DMS79 (cell line): ENCODE measurements around the gene PYGM.

ENCODE experiments used
- DNase-seq: peaks from one replicate; lab custom pipeline; 2025; lab: John Stamatoyannopoulos, UW

The PYGM gene

DNA sequence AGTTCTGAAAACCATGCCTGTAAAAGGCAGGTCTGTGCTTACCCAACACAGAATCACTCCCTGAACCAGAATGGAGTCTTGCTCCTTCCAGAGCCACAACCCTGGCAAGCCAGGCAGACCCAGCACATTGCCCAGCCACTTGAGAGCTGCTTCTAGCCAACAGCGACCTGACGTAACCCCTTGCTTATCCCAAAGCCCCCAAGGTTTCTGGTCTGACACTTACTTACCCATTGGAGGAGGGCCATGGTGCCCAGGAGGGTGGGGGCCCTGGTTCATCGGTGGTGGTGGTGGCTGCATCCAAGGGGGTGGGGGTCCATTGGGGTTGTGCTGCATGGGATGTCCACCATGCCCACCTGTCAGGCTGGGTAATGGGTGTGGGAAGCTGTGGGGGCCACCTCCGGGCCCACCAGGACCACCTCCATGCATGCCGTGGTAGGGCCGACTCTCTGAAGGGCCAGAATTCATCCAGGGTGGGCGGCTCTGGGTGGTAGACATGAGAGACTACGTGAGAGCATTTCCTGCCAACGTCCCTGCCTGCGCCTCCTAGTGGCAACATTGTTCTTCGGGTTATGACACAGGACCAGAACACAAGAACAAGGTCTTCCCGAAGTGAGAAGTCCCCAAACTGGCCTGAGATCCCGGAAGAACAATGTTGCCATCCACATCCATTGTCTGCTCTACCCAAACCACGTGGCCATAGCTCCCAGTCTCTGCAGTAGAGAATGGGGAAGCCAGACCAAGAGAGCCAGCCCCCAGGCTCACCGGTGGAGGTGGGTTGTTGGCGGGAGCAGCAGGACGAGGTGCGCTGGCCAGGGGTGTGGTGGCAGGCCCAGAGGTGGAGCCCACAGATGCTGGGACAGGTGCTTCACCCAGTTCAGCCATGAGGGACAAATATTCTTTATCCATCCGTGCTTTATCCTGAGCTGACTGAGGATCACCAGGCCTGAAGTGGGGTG, 7.8 kb upstream of the PYGM start:
- no peak for DNase-seq

DNA sequence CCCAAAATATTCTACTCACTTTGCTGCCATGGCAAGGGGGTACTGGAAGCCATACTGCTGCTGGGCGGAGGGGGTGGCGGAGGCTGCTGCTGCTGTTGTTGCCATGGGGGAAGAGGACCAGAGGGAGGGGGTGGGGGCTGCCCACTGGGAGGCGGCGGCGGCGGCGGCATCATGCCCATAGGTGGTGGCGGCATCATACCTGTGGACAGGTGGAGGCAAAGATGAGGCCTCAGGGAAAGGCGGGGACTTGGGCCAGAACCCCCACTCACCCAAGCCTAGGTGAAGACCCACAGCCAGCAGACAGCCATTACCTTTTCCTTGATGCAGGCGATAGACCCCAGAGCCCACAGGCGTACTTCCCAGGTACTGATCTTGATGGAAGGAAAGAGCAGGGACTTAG, 7.1 kb upstream of the PYGM start:
- DNase-seq: no peak

DNA sequence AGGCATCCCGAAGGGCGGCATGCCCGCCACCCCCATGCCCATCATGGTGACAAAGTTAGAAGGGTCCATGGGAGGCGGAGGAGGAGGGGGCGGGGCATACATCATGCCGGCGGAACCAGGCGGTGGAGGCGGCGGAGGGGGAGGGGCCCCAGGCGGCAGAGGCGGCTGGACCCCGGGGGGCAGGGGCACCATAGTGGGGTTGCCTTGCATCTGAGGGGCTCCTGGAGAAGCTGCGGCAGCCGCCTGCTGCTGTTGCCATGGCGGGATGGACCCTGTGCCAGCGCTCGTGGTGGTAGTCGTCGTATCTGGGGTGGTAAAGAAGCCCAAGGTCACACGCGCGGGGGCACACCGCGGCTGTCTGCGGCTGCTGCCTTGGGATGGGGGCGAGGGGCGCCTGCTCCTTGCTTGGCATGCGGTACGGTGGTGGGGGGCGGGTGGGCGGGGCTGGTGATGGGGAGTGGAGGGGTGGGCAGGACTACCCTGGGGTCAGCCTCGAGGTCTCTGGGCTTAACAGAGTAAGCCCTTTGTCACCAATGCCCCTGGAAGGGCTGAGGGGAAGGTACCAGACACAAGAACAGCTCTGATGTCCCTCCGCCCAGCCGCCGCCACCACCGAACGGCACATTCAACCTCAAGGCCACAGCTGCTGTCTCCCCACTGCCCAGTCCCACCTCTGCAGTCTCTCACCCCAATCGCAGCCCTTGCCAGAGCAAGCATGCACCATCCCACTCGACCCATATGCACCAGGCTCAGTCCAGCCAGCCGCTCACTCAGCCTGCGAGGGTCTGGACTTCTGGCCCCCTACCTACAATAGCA, 6.3 kb upstream of the PYGM start:
- DNase-seq: no peak

DNA sequence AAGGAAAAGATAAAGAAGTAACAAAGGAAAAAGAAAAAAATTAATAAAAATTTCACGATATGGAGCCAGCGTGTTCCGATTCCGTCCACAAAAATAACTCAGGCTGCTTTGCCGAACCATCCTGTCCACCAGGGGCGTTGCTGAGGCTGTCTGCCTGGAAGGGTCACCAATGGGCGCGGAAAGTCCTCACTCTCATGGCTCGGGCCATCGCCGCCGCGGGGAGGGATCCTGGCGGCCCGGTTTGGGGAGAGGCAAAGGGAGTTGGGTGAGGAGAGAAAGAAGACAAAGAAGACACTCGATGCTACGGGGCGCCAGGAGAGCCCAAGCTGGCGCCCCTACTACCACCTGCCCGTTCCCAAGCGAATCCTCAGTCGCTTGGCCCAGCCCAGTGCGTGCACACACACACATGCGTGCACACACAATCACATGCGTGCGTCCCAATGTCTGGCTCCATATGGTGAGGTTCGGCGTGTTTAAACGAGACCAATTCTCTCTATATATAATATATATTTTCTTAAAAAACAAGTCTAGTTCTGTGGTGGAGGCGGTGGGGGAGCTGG, 5.6 kb upstream of the PYGM start:
- no peak for DNase-seq

DNA sequence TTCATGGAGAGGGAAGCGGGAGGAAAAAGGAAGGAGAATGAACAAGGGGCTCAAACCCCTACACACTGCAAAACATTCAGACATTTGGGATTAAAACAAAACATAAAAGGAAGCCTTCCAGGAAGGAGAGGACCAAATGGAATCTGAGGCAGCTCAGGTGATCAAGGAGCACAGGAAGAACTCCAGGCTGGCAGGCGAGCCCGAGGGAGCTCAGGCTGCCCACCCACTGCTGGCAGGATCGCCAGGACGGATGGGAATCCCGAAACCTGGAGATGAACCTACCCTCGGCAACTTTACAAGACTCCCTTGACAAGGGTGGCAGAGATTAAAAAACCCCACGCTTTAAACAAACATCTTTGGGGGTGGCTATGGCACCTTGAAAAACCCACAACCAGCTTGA, 5.0 kb upstream of the PYGM start:
- DNase-seq: no peak

DNA sequence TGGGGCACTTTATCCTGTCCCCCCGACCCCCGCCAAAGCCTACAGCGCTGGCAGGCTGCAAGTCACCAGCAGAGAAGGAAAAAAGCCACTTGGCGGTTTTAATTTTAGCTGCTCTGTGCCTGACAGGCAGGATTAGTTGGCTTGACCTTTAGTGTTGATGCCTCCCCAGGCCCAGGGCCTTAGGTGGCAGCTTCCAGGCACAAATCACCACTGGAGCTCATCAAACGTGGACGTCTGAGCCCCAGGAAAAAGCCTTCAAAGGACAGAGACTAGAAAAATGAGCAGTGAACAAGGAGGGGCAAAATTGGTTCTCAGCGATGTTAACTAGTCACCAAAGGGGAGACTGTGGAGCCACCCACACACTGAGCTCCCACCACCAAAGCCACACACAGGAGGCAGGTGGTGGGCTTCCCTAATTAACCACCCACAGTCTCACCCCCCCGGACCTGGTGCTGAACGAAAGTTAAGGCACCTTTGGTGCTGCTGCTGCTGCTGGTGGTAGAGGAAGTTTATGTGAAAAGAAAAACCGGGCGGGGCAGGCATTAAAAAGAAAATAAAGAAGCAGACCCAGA, 4.4 kb upstream of the PYGM start:
- no peak for DNase-seq

DNA sequence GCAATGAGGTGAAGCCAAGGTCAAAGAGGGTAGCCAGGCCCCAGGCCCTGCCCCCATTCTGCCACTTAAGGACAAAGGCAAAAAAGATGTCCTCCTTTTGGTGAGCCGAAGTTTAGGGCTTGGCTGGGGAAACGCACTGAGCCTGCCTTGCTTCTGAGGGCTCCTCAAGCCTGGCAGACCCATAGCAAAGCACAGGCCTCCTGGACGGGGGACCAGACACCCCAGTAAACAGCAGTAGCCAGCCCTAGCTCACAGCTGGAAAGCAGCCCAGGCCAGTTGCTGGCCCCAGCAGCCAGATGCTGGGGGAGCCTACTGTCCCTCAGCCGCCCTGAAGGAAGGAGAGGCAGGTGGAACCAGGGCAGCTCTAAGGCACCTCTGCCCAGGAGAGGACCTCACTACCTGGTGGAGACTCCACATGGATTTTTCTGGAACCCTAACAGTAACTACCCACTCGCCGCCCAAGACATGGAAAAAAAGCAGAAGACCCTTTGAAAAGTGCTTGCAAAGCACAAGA, 3.8 kb upstream of the PYGM start:
- no peak for DNase-seq

DNA sequence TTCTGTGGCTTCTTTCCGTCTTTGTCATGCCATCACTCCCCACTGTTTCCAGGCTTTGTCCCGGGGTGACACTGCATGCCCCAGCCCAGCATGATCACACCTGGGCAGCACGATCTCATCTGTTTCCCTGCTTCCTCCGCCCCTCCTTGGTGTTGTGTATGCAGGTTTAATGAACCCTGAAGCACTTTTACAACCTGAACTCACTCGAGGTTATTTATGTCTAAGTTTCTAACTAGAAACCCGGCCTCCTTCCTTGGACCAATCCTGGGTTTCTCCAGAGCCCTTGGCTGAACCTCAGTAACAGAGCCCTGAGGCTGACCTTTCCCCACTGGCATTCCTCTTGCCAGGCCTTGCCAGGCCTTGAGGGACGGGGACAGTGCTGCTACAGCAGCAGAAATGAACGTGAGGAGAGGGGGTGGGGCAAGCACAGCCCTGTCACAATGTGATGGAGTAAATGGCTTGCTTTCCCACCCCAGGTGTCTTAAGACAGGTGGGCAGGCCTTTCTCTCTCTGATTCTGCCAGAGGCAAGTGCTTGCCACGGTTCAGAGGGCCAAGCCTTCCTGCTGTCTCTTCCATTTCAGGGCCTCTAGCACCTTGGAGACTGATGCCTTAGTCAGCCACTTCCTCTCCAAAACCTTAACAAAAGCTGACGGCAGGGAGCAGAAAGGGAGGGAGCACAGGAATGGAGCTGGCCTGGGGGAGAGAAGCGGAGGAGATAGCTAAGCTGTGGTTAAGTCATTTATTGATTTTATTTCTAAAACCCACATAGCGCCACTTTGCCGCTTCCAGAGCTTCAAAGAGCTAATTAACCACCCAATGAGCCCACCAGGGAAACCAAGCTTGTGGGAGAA, 3.1 kb upstream of the PYGM start:
- peak; percentile 81 for DNase-seq

DNA sequence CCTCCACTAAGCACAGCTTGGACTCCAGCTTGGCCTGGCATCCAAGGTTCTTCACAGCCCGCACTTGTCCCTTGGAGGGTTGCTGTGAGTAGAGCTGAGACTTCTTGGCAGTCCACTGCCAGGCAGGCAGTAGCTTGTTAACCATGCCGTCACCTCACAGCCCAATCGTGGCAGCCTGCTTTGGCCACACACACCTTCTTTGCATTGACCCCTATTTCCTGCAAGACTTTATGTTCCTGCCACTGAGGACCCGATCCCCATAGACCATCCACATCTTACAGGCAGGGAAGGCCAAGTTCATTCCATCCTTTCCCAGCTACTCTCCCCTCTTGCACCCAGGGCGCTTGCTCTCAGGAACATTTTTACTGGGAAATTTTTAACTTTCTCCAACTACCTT, 2.5 kb upstream of the PYGM start:
- no peak for DNase-seq

DNA sequence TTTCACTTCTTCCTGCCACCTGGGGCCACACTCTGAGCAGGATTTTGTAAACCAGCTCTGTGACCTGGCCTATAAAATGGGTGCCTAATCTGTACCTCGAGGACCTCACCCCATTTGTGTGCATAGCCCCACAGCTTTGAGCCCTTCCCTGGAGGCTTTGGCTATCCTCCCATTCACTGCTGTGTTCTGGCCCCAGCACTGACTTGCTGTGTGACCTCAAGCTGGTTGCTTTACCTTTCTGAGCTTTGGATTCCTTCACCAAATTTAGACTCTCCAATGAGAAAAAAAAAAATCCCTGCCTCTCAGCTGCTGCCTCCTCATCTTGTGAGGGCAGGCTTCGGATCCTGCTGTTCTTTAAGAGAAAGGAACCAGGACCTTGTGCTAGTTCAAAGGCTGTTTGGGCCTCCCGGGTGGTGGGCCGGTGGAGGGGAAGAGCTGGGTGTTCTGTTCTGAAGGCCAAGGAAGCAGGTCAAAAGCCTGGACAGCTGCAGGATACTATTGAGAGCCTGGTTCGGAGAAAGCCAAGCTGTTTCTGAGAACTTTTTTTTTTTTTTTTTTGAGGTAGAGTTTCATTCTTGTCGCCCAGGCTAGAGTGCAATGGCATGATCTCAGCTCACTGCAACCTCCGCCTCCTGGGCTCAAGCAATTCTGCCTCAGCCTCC, 1.1 kb upstream of the PYGM start:
- no peak for DNase-seq

DNA sequence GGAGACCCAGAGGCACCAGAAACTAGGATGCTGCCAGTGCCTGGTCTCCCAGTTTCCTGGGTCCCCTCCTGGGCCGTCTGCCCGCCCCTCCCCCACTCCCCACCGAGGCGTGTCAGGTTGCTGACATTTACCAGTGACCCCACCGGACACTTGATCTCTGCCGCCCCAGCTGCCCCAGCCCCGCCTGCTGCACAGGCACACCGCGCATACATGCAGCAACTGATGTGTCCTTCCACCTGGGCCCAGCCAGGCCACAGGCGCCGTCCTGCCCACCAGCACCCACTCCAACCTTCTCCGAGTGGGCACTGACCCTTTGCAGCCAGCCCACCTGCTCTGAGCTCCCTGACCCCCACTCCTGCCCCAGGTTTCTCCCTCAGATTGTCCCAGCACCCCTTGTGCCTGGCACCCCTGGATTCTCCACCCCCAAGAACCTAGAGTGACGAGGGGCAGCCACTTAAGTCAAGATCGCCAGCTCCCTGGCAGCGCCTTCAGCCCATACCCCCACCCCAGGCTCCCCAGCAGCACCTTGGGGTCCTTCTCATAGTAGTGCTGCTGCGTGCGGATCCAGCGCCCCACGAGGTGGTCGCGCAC, 548 bp downstream of the PYGM start:
- no peak for DNase-seq

DNA sequence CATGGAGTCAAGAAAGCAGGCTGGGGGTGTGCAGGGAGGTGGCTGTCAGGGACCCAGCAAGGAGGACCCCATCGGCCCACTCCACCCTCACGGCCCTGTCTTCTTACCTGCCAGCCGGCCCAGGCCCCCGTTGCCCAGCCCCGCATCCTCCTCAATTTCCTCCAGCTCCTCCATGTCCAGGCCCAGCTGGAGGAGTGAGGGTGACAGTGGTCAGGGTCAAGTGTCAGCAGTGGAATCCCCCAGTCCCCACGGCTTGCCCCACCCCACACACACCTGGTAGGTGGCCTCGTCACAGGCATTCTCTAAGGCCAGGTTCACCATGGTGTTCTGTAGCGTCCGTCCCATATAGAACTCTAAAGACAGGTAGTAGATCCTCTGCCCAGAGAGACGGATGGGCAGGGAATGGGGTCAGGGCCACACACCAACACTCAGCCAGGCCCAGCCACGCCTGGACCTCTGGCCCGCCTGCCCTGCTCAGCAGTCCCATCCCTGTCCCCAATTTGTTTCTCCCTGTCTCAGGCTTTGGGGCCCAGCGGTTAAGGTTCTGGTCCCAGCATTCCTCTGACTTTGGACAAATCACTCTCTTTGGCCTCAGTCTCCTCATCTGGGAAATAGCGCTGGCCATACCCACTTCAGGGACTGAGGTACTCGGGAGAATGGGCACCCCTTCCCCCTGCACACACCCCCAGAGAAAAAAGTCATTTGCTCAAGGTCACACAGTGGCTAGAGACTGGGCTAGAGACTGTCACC, 1.3 kb downstream of the PYGM start:
- DNase-seq: no peak

DNA sequence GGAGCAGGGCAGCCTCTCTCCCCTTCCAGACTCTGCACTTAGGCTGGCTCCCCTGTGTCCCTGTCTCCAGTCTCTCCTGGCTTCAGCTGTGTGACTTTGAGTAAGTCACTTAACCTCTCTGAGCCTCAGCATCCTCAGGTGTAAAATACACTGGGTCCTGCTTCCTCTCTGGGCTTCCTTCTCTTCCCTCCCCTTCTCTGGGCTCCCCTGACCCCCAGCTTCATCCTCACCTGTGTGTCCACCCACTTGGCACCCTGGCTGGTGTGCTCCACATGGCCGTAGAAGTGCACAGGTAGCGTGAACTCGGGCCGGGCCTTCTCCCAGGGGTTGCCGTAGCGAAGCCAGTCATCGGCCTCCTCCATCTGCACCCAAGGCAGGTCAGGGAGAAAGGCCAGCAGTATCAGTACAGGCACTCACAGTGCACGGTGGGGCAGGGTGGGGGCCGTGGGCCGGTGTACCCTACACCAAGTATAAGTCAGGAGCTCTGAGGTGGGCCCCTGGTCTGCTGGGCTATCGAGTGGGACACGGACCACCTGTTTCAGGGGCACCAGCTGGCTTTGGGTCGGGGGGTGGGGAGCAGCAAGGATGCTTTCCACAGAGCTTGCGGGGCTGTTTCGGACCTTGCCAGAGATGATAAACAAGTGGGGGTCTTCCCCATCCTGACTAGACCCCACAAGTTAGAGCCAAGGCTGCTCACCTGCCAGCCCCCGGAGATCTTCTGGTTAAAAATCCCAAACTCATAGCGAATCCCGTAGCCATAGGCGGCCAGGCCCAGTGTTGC, 2.0 kb downstream of the PYGM start:
- no peak for DNase-seq

DNA sequence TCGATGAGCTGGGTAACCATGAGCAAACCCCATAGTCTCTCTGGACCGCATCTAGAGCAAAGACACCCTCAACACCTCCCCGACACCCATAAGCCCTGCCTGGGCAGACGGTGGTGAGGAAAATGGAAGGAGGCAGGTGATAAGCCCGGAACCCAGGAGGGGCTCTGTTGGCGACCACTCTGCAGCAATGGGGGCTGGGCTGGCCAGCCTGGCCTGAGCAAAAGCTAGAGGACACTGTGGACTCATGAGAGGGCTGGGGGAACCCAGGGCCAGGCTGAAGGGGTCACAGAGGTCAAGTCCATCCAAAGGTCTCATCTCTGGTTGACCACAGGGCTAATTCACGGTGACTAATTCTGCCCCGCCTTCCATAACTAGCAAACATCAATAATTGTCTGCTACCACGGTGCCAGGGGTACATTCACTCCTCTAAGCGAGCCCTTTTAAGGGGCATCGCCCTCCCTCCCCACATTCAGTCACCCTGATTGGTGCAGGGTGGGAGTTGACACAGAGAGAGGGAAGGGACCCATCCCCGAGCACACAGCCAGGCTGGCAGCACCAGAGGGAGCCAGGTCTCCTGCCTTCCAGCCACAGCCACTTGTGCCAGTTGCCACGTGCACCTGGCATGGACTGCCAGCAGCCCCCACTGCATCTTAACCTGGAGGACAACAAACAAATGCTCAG, 4.0 kb downstream of the PYGM start:
- no peak for DNase-seq

DNA sequence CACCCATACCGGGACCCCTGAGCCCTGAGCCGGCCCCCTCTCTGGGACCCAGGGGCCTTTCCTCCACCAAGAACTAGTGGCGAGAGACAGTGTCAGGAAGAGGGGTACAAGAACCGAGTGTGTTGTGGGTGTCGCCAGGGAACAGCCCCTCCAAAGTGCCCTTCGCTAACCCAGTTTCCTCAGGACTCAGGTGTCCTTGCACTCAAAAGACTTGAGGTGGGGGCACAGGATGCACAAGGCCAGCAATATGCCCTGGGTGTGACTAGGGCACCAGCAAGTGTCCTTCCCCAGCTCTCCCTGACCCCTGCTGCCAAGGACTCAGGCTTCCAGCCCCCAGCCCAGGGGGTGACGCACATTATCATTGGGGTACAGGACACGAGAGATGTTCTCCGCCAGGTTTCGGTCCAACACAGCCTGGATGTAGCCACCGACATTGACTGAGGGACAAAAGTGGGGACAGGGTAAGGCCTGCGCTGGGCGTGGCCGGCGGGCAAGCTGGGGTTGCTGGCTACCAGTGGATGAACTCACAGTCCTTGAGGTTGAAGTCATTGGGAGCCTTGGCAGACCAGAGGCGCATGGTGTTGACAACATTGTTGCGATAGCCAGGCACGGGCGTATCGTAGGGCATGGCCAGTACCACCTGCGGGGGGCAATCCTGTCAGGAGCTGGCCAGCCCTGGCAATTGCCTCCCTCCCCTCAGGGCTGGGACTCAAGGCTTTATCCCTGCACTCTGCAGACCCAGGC, 4.7 kb downstream of the PYGM start:
- no peak for DNase-seq

DNA sequence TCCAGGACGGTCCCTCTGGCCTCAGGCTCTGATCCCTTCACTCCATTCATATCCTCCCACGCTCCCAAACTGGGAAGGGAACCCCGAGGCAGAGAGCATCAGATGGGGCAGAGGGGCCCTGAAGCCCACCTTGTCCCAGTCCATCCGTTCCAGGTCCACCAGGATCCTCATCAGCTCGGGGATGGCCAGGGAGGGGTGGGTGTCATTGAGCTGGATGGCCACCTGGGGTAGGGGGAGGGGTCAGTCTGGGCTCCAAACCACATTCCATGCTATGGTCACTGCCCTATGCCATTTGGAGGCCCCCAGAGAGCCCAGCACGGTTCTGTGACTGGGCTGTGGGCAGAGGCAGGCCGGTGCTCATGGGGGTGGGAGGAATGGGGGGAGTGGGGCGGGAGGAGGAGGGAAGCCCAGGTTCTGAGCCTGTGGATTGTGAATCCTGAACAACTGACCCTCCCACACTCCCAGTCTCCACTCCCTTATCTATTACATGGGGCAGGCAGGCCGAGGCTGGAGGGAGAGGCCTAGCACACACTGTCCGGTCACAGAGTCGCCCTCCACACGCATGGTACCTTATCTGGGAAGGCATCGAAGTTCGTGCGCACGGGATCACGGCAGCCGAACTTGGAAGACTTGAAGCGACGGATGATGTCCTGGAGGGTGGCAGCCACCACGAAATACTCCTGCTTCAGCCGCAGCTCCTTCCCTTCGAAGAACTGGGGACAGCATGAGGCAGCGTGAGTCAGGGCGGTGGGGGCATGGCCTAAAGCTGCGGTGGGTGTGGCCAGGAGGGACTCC, 5.5 kb downstream of the PYGM start:
- no peak for DNase-seq
